GM18505 (cell line): ENCODE measurements around the gene NDUFS5.
"Not testable (repeated sequence)": the region's sequence is repeated elsewhere in the genome, so short reads cannot be mapped to it uniquely, and the experiment has no call there.

Experiments used
- ATAC-seq: cut with Tn5 transposase; IDR thresholded peaks from one replicate; pipeline ENCODE4 v1.9.1; 2021; ENCODE audit not compliant: unreplicated experiment
- POLR2A ChIP-seq: IDR thresholded peaks from 4 replicates; pipeline ENCODE4 v1.6.1; 2011; ENCODE audit warnings: borderline replicate concordance; ENCODE audit not compliant: insufficient read depth, insufficient read length; ENCODE audit errors: extremely low read depth

Gene NDUFS5

GRCh38 chr1:39036678-39037077 is 10.5 kb downstream of the NDUFS5 start:
- ATAC-seq: no peak
- TF ChIP-seq POLR2A: no peak

GRCh38 chr1:39043513-39043912 is 17.4 kb downstream of the NDUFS5 start:
- no peak for TF ChIP-seq POLR2A
- no peak for ATAC-seq

GRCh38 chr1:39044762-39045161 is 18.6 kb downstream of the NDUFS5 start:
- ATAC-seq: no peak
- no peak for TF ChIP-seq POLR2A

- no peak for TF ChIP-seq POLR2A
- ATAC-seq: no peak
Observed at GRCh38 chr1:39045231-39045630, 19.1 kb downstream of the NDUFS5 start.

- TF ChIP-seq POLR2A: no peak
- ATAC-seq: no peak
Observed at GRCh38 chr1:39046613-39047210, 20.6 kb downstream of the NDUFS5 start.

- TF ChIP-seq POLR2A: no peak
- no peak for ATAC-seq
Observed at GRCh38 chr1:39047374-39048229, 21.5 kb downstream of the NDUFS5 start.

GRCh38 chr1:39048745-39049370 is 22.7 kb downstream of the NDUFS5 start:
- ATAC-seq: no peak
- no peak for TF ChIP-seq POLR2A

- no peak for ATAC-seq
- no peak for TF ChIP-seq POLR2A
Observed at GRCh38 chr1:39050001-39050400, 23.9 kb downstream of the NDUFS5 start.

- not testable (repeated sequence) for ATAC-seq
Observed at GRCh38 chr1:39051193-39051850, 25.2 kb downstream of the NDUFS5 start.

GRCh38 chr1:39051956-39052355 is 25.8 kb downstream of the NDUFS5 start:
- TF ChIP-seq POLR2A: no peak

GRCh38 chr1:39055213-39055710 is 29.1 kb downstream of the NDUFS5 start:
- not testable (repeated sequence) for ATAC-seq

More at GRCh38 chr1:39051956-39052355, 25.8 kb downstream of the NDUFS5 start:
- no peak for ATAC-seq

GRCh38 chr1:39061516-39061915 is 35.4 kb downstream of the NDUFS5 start:
- ATAC-seq: not testable (repeated sequence)

- TF ChIP-seq POLR2A: no peak
- no peak for ATAC-seq
Observed at GRCh38 chr1:39061951-39062350, 35.8 kb downstream of the NDUFS5 start.
